ENCODE results near the gene TMEM272. TPM values are rescaled to one million over a fixed set of nuclear protein-coding genes. Genes with fewer than 3 reads are reported as not detected.

TMEM272 gene
- total and polyA plus RNA-seq, 9 of the 15 experiments (the other 6 are each of a cell fraction or from before 2014, with no cell fraction given), result 0.04 to 0.16 (median 0.06) TPM; not detected in 2

DNA sequence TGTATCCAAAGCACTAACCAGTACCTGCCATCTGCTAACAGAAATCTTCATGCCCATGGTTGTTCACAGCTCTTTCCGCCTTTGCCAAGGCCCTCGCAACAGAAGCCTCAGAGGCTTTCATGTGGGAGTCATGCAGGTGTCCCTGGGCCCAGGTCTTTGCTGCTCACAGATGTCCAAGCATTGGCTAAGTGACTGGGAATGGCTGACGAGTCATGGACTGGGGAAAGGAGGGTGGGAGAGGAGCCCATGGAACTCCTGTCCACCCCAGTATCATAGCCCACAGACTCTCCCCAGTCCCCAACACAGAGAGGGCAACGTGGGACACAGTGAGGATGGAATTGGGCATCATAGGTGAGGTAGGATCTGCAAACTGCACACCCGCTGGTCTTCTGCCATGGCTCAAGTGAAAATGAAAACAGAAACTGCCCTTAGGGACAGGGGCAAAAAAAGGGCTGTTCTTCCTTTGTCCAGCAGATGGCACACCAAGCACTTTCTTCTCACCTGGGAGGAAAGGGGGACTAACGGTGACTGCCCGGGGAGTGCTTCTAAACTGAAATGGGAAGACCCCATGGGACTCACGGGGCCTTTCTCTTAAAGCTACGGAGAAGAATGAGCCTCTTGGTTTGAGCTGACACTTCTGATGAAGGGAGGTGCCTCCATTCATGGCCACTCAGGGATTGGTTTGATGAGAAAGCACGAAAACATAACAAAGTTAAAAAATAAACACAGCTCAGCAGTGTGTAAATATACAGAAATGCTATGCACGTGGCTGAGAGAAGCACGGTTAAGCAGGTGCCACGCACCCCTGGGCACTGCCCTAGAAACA, 29.9 kb downstream of the TMEM272 start:
- no peaks in the 10 kb centered on the region; the same call in 1 of the 2 replicates for H4K20me1 ChIP-seq (replicated peaks; ENCODE audit: control insufficient read depth, insufficient read depth, low read length)
- CTCF ChIA-PET (ENCODE audit: low intra/inter-chr PET ratio), result interaction anchor here (1.3 kb wide), 1 partner anchor 314 kb away, joined by 4 read pairs; the partner anchor contains the start of gene NEK5
- TF ChIP-seq STAT5A (IDR thresholded peaks at IDR 0.05; ENCODE audit: borderline replicate concordance, low read length) (no peak), HNRNPL (IDR thresholded peaks at IDR 0.05; ENCODE audit: low read depth, low read length) (no peak), POLR2A (conservative IDR thresholded peaks at IDR 0.05) (no peak), ZNF41 (CRISPR knock-in tag; conservative IDR thresholded peaks at IDR 0.05) (no peak), RAD21 (CRISPR knock-in tag; conservative IDR thresholded peaks at IDR 0.05 in 1 of 2, IDR thresholded peaks at IDR 0.05 in 1 of 2) (peak; percentile 54 to 75), TEAD1 (CRISPR knock-in tag; IDR thresholded peaks at IDR 0.05) (0 out of 4 replicates have a peak, but pooled peaks of 1 of the 2 experiments have one; percentile 36), CTBP1 (IDR thresholded peaks at IDR 0.05; ENCODE audit: borderline replicate concordance) (0 out of 2 replicates have a peak, but pooled peaks have one; percentile 16)
- TF ChIP-seq, protein P1, sequence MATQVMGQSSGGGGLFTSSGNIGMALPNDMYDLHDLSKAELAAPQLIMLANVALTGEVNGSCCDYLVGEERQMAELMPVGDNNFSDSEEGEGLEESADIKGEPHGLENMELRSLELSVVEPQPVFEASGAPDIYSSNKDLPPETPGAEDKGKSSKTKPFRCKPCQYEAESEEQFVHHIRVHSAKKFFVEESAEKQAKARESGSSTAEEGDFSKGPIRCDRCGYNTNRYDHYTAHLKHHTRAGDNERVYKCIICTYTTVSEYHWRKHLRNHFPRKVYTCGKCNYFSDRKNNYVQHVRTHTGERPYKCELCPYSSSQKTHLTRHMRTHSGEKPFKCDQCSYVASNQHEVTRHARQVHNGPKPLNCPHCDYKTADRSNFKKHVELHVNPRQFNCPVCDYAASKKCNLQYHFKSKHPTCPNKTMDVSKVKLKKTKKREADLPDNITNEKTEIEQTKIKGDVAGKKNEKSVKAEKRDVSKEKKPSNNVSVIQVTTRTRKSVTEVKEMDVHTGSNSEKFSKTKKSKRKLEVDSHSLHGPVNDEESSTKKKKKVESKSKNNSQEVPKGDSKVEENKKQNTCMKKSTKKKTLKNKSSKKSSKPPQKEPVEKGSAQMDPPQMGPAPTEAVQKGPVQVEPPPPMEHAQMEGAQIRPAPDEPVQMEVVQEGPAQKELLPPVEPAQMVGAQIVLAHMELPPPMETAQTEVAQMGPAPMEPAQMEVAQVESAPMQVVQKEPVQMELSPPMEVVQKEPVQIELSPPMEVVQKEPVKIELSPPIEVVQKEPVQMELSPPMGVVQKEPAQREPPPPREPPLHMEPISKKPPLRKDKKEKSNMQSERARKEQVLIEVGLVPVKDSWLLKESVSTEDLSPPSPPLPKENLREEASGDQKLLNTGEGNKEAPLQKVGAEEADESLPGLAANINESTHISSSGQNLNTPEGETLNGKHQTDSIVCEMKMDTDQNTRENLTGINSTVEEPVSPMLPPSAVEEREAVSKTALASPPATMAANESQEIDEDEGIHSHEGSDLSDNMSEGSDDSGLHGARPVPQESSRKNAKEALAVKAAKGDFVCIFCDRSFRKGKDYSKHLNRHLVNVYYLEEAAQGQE (IDR thresholded peaks at IDR 0.05; ENCODE audit: borderline replicate concordance), result peak; percentile 64; the same call in 1 of the 2 replicates
- TF ChIP-seq, protein P1 (CRISPR knock-in tag; IDR thresholded peaks at IDR 0.05; ENCODE audit: low read depth), result no peak
- TF ChIP-seq, protein P2, sequence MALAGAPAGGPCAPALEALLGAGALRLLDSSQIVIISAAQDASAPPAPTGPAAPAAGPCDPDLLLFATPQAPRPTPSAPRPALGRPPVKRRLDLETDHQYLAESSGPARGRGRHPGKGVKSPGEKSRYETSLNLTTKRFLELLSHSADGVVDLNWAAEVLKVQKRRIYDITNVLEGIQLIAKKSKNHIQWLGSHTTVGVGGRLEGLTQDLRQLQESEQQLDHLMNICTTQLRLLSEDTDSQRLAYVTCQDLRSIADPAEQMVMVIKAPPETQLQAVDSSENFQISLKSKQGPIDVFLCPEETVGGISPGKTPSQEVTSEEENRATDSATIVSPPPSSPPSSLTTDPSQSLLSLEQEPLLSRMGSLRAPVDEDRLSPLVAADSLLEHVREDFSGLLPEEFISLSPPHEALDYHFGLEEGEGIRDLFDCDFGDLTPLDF (CRISPR knock-in tag; IDR thresholded peaks at IDR 0.05), result no peak

More for the DNA sequence above, 29.9 kb downstream of the TMEM272 start:
- H3K36me3 ChIP-seq (ENCODE audit: control insufficient read depth, insufficient read depth, low read length), result no peaks in the 10 kb centered on the region
- H3K9ac ChIP-seq (ENCODE audit: insufficient read depth in 1 of 2, low read depth in 2 of 2, low read length in 2 of 2), result peak overlapping the region; percentile 31 to 49; a peak in 2 of 4 replicates
- H3K9me3 ChIP-seq (replicated peaks; ENCODE audit: control insufficient read depth, insufficient read depth, low read depth, low read length), result no peaks in the 10 kb centered on the region
- peaks cover 0 to 26% of the 10 kb centered on the region in 2 experiments; a peak in 3 of 5 replicates for H3K27me3 ChIP-seq (ENCODE audit: control insufficient read depth in 2 of 2, insufficient read depth in 2 of 2, low read length in 2 of 2)
- H3K79me2 ChIP-seq (ENCODE audit: control insufficient read depth, insufficient read depth, low read length), result no peaks in the 10 kb centered on the region
- intact Hi-C loops (cut with micrococcal nuclease), result loop anchor here (1.0 to 2.0 kb wide), 3 partner anchors 34 to 386 kb away; no protein-coding TSS in a partner anchor
- no TSS peak for BruUV-seq (replicated peaks)
- H3K4me3 ChIP-seq, result no peak overlapping the region
- in situ Hi-C loops (cut with MboI), result no loop called here
- peak; percentile 77 for FAIRE-seq
- peak overlapping the region; percentile 82 for H2AFZ ChIP-seq (ENCODE audit: low read depth, low read length)
- H3K27ac ChIP-seq (ENCODE audit: extremely low read depth, low read depth, low read length), result no peak overlapping the region; the same call in 2 of the 3 replicates
- peak overlapping the region; percentile 75 for H3K4me2 ChIP-seq (ENCODE audit: insufficient read depth, low read length)
- peaks cover 6 to 16% of the 10 kb centered on the region in 2 experiments; a peak in 4 of 5 replicates for H3K4me1 ChIP-seq (replicated peaks in 1 of 2; ENCODE audit: control insufficient read depth in 2 of 2, insufficient read depth in 2 of 2, low read length in 2 of 2)
- H3K9me1 ChIP-seq (ENCODE audit: control insufficient read depth, insufficient read depth, low read length), result no peaks in the 10 kb centered on the region
- peak; percentile 48 to 72 (median 57) for DNase-seq (ENCODE audit: extremely low read depth in 1 of 4, low spot score in 3 of 4)
- peak; percentile 91 for ATAC-seq
- 18% methylated on average over 11 of the region's 13 CpGs for WGBS (ENCODE audit: insufficient coverage, low coverage, missing lambda C conversion rate)
- POLR2A ChIA-PET, result interaction anchor here (1.0 kb wide), 1 partner anchor 313 kb away, joined by 3 read pairs; no protein-coding TSS in a partner anchor
